ENCODE measurements around the gene ADCY1. TPM values are rescaled to one million over a fixed set of nuclear protein-coding genes. Genes with fewer than 3 reads are reported as not detected.

The ADCY1 gene
- total RNA-seq, 2 experiments from 2014 or later: 0.03 TPM; not detected in 1

- intact Hi-C loops (cut with DNase I, micrococcal nuclease): no loop called here
- no peak for TF ChIP-seq CTCF (IDR thresholded peaks at IDR 0.05)
- H3K36me3 Mint-ChIP-seq (ENCODE audit: low read depth): no peaks in the 10 kb centered on the region
- POLR2A ChIA-PET: no interaction called here
- H3K36me3 ChIP-seq (ENCODE audit: insufficient read depth, low read length): no peaks in the 10 kb centered on the region
- no peaks in the 10 kb centered on the region for H3K4me1 Mint-ChIP-seq (ENCODE audit: low read depth)
- no peak overlapping the region for H3K4me3 Mint-ChIP-seq
- peaks cover 9 to 11% of the 10 kb centered on the region in 2 experiments for H3K27me3 ChIP-seq (ENCODE audit: control insufficient read depth in 1 of 2, insufficient read depth in 2 of 2, low read length in 2 of 2)
- H3K4me3 ChIP-seq (ENCODE audit: low read length): no peak overlapping the region
- no peaks in the 10 kb centered on the region for H3K4me1 ChIP-seq (ENCODE audit: insufficient read depth, low read length)
- H3K27ac ChIP-seq (ENCODE audit: low read depth in 1 of 2, low read length in 2 of 2): no peak overlapping the region
- CTCF ChIA-PET: no interaction called here
- ATAC-seq (ENCODE audit: poor library complexity) (no peak), DNase-seq (no peak)
- H3K27me3 Mint-ChIP-seq: peaks cover 32% of the 10 kb centered on the region
- H3K9me3 ChIP-seq (ENCODE audit: control insufficient read depth in 1 of 2, insufficient read depth in 1 of 2, low read length in 2 of 2): peaks cover 0 to 4% of the 10 kb centered on the region in 2 experiments
- H3K27ac Mint-ChIP-seq: no peak overlapping the region
- no peaks in the 10 kb centered on the region for H3K9me3 Mint-ChIP-seq
These were observed 108.8 kb downstream of the ADCY1 start for GRCh38 chr7:45682836-45683555.

- no peak for DNase-seq
- Histone ChIP-seq H3K4me3 (ENCODE audit: low read length) (no peak overlapping the region), H3K27ac (ENCODE audit: low read depth in 1 of 2, low read length in 2 of 2) (no peak overlapping the region), H3K9me3 (ENCODE audit: control insufficient read depth in 1 of 2, insufficient read depth in 1 of 2, low read length in 2 of 2) (peaks cover 0 to 4% of the 10 kb centered on the region in 2 experiments), H3K36me3 (ENCODE audit: insufficient read depth, low read length) (no peaks in the 10 kb centered on the region), H3K4me1 (ENCODE audit: insufficient read depth, low read length) (no peaks in the 10 kb centered on the region), H3K27me3 (ENCODE audit: control insufficient read depth in 1 of 2, insufficient read depth in 2 of 2, low read length in 2 of 2) (peaks cover 4 to 8% of the 10 kb centered on the region in 2 experiments)
- Mint-ChIP-seq H3K36me3 (ENCODE audit: low read depth) (no peaks in the 10 kb centered on the region), H3K4me1 (ENCODE audit: low read depth) (no peaks in the 10 kb centered on the region), H3K9me3 (no peaks in the 10 kb centered on the region), H3K27ac (no peak overlapping the region), H3K27me3 (peaks cover 32% of the 10 kb centered on the region), H3K4me3 (no peak overlapping the region)
- ChIA-PET CTCF (no interaction called here), POLR2A (no interaction called here)
- TF ChIP-seq CTCF (IDR thresholded peaks at IDR 0.05): no peak
- ATAC-seq (ENCODE audit: poor library complexity): no peak
- intact Hi-C loops (cut with DNase I, micrococcal nuclease): no loop called here
These were observed 109.5 kb downstream of the ADCY1 start for GRCh38 chr7:45683556-45684148.

GRCh38 chr7:45684910-45685618 is 110.9 kb downstream of the ADCY1 start:
- H3K27me3 ChIP-seq (ENCODE audit: control insufficient read depth in 1 of 2, insufficient read depth in 2 of 2, low read length in 2 of 2): peaks cover 0 to 2% of the 10 kb centered on the region in 2 experiments
- no peak for DNase-seq
- no peak overlapping the region for H3K27ac ChIP-seq (ENCODE audit: low read depth in 1 of 2, low read length in 2 of 2)
- TF ChIP-seq CTCF (IDR thresholded peaks at IDR 0.05): no peak
- peaks cover 0 to 4% of the 10 kb centered on the region in 2 experiments for H3K9me3 ChIP-seq (ENCODE audit: control insufficient read depth in 1 of 2, insufficient read depth in 1 of 2, low read length in 2 of 2)
- ATAC-seq (ENCODE audit: poor library complexity): no peak
- CTCF ChIA-PET: no interaction called here
- H3K4me3 Mint-ChIP-seq: no peak overlapping the region
- POLR2A ChIA-PET: no interaction called here
- intact Hi-C loops (cut with DNase I, micrococcal nuclease): no loop called here
- no peaks in the 10 kb centered on the region for H3K36me3 ChIP-seq (ENCODE audit: insufficient read depth, low read length)
- no peaks in the 10 kb centered on the region for H3K4me1 ChIP-seq (ENCODE audit: insufficient read depth, low read length)
- no peaks in the 10 kb centered on the region for H3K9me3 Mint-ChIP-seq
- no peaks in the 10 kb centered on the region for H3K4me1 Mint-ChIP-seq (ENCODE audit: low read depth)
- no peak overlapping the region for H3K27ac Mint-ChIP-seq
- H3K36me3 Mint-ChIP-seq (ENCODE audit: low read depth): no peaks in the 10 kb centered on the region
- H3K27me3 Mint-ChIP-seq: peaks cover 28% of the 10 kb centered on the region
- no peak overlapping the region for H3K4me3 ChIP-seq (ENCODE audit: low read length)

All from CD4-positive, alpha-beta T cell (primary cell).